Measurements from ENCODE around the gene CACNA1G. TPM values are rescaled to one million over a fixed set of nuclear protein-coding genes. Genes with fewer than 3 reads are reported as not detected.

CACNA1G gene
- total RNA-seq, 6 donors from 2014 or later: under 0.01 to 0.37 (median 0.11) TPM; not detected in 2

GRCh38 chr17:50636804-50637195, 76.3 kb downstream of the CACNA1G start:
- no peak for DNase-seq
- no peak for TF ChIP-seq POLR2A (IDR thresholded peaks at IDR 0.05)
- no peak for TF ChIP-seq EP300 (IDR thresholded peaks at IDR 0.05)
- TF ChIP-seq CTCF (IDR thresholded peaks at IDR 0.05): no peak
- no peak for TF ChIP-seq POLR2AphosphoS5 (IDR thresholded peaks at IDR 0.05)
- Histone ChIP-seq H3K9me3 (no peaks in the 10 kb centered on the region), H3K4me1 (peaks cover 49 to 64% (median 62%) of the 10 kb centered on the region in 4 donors), H3K27me3 (peaks cover 0 to 12% (median 8%) of the 10 kb centered on the region in 4 donors), H3K4me3 (peak overlapping the region in 1 of 4 donors; percentile 74), H3K27ac (no peak overlapping the region), H3K36me3 (no peaks in the 10 kb centered on the region)
- 90 to 97% methylated on average over 7 of the region's 7 CpGs for WGBS, 2 donors
- no peak for ATAC-seq (ENCODE audit: low FRiP score in 2 of 2)

GRCh38 chr17:50637829-50638605, 77.5 kb downstream of the CACNA1G start:
- no peak for TF ChIP-seq EP300 (IDR thresholded peaks at IDR 0.05)
- no peak for TF ChIP-seq POLR2AphosphoS5 (IDR thresholded peaks at IDR 0.05)
- no peak for TF ChIP-seq POLR2A (IDR thresholded peaks at IDR 0.05)
- TF ChIP-seq CTCF (IDR thresholded peaks at IDR 0.05): no peak
- Histone ChIP-seq H3K9me3 (no peaks in the 10 kb centered on the region), H3K4me1 (peaks cover 52 to 71% (median 66%) of the 10 kb centered on the region in 4 donors), H3K27ac (peak overlapping the region; percentile 46 to 73 (median 56)), H3K36me3 (no peaks in the 10 kb centered on the region), H3K4me3 (no peak overlapping the region), H3K27me3 (peaks cover 0 to 12% (median 8%) of the 10 kb centered on the region in 4 donors)
- no peak for DNase-seq
- 82 to 86% methylated on average over 7 of the region's 7 CpGs for WGBS, 2 donors
- ATAC-seq (ENCODE audit: low FRiP score in 2 of 2): no peak

GRCh38 chr17:50638606-50638965, 78.1 kb downstream of the CACNA1G start:
- Histone ChIP-seq H3K27me3 (peaks cover 0 to 12% (median 8%) of the 10 kb centered on the region in 4 donors), H3K4me3 (no peak overlapping the region), H3K36me3 (no peaks in the 10 kb centered on the region), H3K4me1 (peaks cover 52 to 71% (median 66%) of the 10 kb centered on the region in 4 donors), H3K27ac (peak overlapping the region; percentile 46 to 73 (median 56)), H3K9me3 (no peaks in the 10 kb centered on the region)
- TF ChIP-seq POLR2A (IDR thresholded peaks at IDR 0.05) (no peak), CTCF (IDR thresholded peaks at IDR 0.05) (no peak), POLR2AphosphoS5 (IDR thresholded peaks at IDR 0.05) (no peak), EP300 (IDR thresholded peaks at IDR 0.05) (no peak)
- ATAC-seq (ENCODE audit: low FRiP score in 2 of 2) (no peak), DNase-seq (no peak)
- 77 to 81% methylated on average over 2 of the region's 2 CpGs for WGBS, 2 donors

GRCh38 chr17:50638966-50639713, 78.6 kb downstream of the CACNA1G start:
- H3K4me3 ChIP-seq: peak overlapping the region in 1 of 4 donors; percentile 3

More at GRCh38 chr17:50638966-50639713, 78.6 kb downstream of the CACNA1G start:
- Histone ChIP-seq H3K9me3 (no peaks in the 10 kb centered on the region), H3K4me1 (peaks cover 52 to 67% (median 65%) of the 10 kb centered on the region in 4 donors), H3K36me3 (no peaks in the 10 kb centered on the region), H3K27me3 (peaks cover 0 to 12% (median 8%) of the 10 kb centered on the region in 4 donors), H3K27ac (peak overlapping the region; percentile 46 to 73 (median 56))
- ATAC-seq (ENCODE audit: low FRiP score in 2 of 2) (peak; percentile 74 to 88), DNase-seq (peak in 1 of 2 donors; percentile 98)
- peak; percentile 84 to 88 for TF ChIP-seq POLR2AphosphoS5 (IDR thresholded peaks at IDR 0.05)
- peak in 2 of 6 experiments; percentile 18 to 25 for TF ChIP-seq CTCF (IDR thresholded peaks at IDR 0.05)
- TF ChIP-seq POLR2A (IDR thresholded peaks at IDR 0.05): peak in 1 of 4 donors; percentile 33
- TF ChIP-seq EP300 (IDR thresholded peaks at IDR 0.05): peak in 2 of 4 donors; percentile 51 to 84
- WGBS, 2 donors: 9 to 12% methylated on average over 6 to 9 of the region's 9 CpGs
